Spleen (tissue), 7 donors: ENCODE data around the gene DLX5.

Experiments used
- POLR2AphosphoS5 ChIP-seq, 3 donors: sonication (generic); formaldehyde crosslinking; IDR thresholded peaks; one replicate each; pipeline ENCODE4 v1.5.1; 2017; ENCODE audit warnings: antibody characterized with exemption in 3 of 3
- TF ChIP-seq, protein P1 (sequence below), 11 experiments: fragments of 200-600 bp in 7 of 11; fragments of 450-650 bp in 4 of 11; sonication (generic) in 4 of 11; IDR thresholded peaks in 8 of 11; conservative IDR thresholded peaks in 3 of 11; 1 replicate in 7 of 11; 2 replicates in 4 of 11; pipeline versions ENCODE4 v1.4.0 to v1.8.0; 2016 to 2021; ENCODE audit warnings: antibody characterized with exemption in 11 of 11, inconsistent platforms in 4 of 11, mild to moderate bottlenecking in 1 of 11
- donor health status: DM: no; HTN: no; CAD: no; lungs with moderate emphysema.
- donor health status: DM: no; HTN: no; CAD: no.
- donor health status: DM: no; HTN: no; CAD: no.

DNA sequence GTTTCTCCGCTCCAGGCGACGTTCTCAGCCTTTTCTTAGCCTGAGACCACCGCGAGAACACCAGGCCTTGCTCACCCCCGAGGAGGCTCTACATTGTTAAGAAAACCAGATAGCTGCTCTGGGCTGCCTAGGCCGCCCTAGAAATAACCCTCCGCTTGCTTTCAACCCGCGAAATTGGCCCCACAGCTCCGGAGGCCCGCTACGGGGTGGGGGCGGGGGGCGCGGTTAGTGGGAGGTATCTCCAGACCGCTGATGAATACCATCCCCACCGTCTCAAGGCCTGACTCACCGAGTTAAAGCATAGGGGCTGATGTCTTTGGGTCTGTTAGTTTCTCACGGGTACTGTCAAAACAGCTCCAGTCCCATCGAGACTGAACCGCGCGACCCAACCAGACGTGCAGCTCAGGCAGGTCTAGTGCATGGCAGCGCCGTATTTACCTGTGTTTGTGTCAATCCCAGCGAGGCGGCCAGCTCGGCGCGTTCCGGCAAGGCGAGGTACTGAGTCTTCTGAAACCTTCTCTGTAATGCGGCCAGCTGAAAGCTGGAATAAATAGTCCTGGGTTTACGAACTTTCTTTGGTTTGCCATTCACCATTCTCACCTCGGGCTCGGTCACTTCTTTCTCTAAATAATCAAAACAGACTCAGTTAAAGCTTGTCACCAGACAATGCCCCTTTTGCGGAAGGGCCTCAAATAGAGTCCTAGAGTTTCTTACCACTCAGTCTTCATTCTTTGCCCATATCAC lies 2.7 kb downstream of the DLX5 start:
- TF ChIP-seq, protein P1, sequence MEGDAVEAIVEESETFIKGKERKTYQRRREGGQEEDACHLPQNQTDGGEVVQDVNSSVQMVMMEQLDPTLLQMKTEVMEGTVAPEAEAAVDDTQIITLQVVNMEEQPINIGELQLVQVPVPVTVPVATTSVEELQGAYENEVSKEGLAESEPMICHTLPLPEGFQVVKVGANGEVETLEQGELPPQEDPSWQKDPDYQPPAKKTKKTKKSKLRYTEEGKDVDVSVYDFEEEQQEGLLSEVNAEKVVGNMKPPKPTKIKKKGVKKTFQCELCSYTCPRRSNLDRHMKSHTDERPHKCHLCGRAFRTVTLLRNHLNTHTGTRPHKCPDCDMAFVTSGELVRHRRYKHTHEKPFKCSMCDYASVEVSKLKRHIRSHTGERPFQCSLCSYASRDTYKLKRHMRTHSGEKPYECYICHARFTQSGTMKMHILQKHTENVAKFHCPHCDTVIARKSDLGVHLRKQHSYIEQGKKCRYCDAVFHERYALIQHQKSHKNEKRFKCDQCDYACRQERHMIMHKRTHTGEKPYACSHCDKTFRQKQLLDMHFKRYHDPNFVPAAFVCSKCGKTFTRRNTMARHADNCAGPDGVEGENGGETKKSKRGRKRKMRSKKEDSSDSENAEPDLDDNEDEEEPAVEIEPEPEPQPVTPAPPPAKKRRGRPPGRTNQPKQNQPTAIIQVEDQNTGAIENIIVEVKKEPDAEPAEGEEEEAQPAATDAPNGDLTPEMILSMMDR (IDR thresholded peaks at IDR 0.05 in 8 of 11, conservative IDR thresholded peaks at IDR 0.05 in 3 of 11), result no peak
- no peak for TF ChIP-seq POLR2AphosphoS5 (IDR thresholded peaks at IDR 0.05)
